ENCODE data around the gene TTC31.
A peak's percentile ranks its signal among the peaks of the same experiment; 100 is the strongest.

Gene TTC31

DNA sequence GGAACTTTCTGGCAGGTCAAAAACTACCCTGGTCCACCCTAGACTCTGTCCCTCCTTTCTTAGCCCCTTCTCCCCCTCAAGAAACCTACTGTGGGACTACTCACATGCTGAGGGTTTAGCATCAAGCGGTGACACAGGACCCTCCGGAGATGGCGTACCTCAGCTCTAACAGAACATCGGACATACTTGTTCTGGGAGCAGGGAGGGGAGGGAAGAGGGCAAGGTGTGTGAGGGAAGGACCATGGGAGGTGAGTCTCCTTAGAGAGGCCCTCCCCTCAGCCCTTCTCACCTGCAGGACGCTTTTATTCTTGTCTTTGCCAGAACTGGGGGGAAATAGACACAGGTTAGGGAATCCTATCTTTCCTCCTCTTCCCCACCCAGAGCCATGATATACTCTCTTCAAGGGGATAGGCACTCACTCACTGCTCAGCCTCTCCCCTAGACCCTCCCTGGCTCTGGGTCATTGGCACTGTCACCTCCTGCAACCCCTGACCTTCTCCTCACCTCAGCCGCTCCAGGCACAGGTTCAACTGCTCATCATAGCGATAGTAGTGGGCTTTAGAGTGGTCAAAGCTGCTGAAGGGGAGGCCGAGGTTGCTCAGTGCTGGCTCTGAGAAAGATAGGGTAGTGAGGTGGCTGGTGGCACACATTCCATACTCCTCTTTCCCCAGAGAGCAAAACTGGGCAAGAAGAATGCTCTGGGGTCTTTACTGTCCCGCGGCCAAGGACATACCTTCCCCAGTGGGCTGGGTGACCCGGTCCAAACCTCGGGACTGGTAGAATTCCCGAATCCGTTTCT lies 22.8 kb downstream of the TTC31 start:
- no peak for DNase-seq (ENCODE audit: low read depth)

- peak; percentile 96 for DNase-seq (ENCODE audit: low read depth)
Measured at GRCh38 chr2:74507145-74507925, 24.5 kb downstream of the TTC31 start, which contains the start of gene PCGF1. PCGF1 (minus strand) TSS chr2:74507695; CDS start chr2:74507668, 27 bp downstream.

DNA sequence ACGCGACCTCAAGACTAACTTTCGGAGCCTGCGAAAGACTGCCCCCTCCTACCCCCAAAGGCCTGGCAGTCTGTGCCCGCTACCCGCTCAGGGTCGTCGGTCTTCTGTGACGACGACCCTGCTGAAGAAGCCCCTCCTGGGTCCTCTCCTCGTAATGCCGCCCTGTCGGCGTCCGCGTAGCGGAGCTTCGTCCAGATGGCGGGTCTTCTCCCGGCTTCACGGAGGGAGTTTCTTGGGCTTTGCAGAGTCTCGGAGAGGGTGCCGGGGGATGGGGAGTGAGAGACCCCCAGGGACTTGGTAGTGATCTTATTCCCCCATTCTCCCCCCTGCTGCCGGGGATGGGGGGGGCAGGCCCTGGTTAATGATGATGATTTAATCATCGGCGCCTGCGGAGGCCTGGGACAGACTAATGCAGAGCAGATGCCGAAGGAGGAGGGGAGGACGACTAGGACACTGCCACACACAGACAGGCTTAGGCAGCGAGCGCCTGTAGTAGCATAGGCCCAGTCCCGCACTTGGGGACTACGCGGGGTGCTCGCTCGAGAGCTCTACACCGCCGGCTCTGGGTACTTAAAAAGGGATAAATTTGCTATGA lies 25.1 kb downstream of the TTC31 start:
- DNase-seq (ENCODE audit: low read depth): peak; percentile 65

DNA sequence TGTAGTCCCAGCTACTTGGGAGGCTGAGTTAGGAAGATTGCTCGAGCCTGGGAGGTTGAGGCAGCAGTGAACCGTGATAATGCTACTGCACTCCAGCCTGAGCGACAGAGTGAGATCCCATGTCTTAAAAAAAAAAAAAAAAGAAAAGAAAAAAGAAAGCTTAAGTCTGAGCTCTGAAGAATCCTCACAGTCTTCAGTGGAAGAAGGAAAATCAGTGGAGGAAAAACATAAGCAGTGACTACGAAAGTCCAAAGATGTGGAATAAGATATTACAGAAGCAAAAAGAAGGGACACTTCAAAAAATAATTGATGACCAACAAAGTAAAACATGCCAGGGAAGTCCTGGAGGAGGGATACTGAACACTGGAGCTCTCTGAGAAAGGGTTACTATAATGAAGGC lies 27.4 kb downstream of the TTC31 start:
- DNase-seq (ENCODE audit: low read depth): no peak

DNA sequence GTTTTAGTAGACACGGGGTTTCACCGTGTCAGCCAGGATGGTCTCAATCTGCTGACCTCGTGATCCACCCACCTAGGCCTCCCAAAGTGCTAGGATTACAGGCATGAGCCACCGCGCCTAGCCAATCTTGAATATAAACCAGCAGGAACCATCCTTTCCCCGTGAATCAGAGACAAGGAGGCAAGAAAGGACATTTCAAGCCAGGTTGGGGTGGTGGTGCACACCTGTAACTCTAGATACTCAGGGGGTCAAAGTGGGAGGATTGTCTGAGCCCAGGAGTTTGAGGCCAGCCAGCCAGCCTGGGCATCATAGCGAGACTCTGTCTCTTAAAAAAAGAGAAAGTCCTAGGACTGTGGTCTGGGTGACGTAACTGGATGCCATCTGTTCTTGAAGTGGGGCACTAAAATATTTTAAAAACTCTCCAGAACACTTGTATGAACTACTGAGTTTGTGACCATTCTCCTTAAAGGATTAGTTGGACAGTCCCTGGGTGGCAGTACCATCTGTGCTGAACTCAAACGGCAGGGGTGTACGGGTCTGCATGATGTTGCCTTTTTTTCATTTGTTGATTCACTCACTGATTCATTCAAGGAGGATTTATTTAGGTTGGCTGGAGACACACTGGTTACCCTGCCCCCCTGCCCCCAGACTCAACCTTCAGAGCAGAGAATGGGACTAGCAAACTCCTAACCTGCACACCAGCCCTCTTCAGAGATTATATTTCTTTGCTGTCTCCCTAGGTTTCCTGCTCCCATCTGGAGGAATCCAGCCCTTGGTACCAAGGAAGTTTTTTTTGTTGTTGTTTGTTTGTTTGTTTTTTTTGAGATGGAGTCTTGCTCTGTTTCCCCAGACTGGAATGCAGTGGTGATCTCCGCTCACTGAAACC lies 28.5 kb downstream of the TTC31 start:
- DNase-seq (ENCODE audit: low read depth): no peak

GRCh38 chr2:74512744-74513604 lies 30.1 kb downstream of the TTC31 start:
- DNase-seq (ENCODE audit: low read depth): no peak

GRCh38 chr2:74513605-74514367 lies 30.9 kb downstream of the TTC31 start:
- DNase-seq (ENCODE audit: low read depth): no peak

GRCh38 chr2:74514368-74515270 lies 31.7 kb downstream of the TTC31 start, which contains the start of gene TLX2:
TLX2 (plus strand) TSS chr2:74514450; CDS start chr2:74514807, 357 bp downstream.
- DNase-seq (ENCODE audit: low read depth): no peak

DNA sequence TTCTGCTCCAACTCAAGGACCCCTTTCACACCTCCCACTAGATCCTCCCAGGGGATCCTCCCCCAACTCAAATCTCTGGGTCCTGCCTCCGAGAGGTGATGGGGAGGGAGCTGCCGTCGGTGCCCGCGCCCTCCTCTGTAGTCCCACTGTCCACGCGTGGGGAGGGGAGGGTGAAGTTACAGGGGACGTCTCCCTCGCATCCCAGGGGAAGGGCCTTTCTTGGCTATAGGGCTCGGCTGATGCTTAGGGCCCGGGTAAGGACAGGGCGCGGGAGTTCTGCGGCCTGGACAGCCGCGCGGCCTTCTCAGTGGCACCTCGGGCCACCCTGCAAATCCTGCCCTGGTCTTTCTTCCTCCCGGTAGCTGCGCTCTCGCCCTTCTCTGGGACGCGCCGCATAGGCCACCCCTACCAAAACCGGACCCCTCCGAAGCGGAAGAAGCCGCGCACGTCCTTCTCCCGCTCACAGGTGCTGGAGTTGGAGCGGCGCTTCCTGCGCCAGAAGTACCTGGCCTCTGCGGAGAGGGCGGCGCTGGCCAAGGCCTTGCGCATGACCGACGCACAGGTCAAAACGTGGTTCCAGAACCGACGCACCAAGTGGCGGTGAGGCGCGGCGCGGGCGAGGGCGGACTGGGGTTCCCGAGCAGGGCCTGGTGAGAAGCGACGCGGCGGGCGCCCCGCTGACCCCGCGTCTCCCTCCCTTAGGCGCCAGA lies 32.5 kb downstream of the TTC31 start:
- no peak for DNase-seq (ENCODE audit: low read depth)

- no peak for DNase-seq (ENCODE audit: low read depth)
Measured at GRCh38 chr2:74515981-74516633, 33.2 kb downstream of the TTC31 start.

GRCh38 chr2:74516650-74517049 lies 33.8 kb downstream of the TTC31 start:
- no peak for DNase-seq (ENCODE audit: low read depth)

- no peak for DNase-seq (ENCODE audit: low read depth)
Measured at GRCh38 chr2:74522516-74522915, 39.6 kb downstream of the TTC31 start.

- no peak for DNase-seq (ENCODE audit: low read depth)
Measured at GRCh38 chr2:74524005-74524404, 41.1 kb downstream of the TTC31 start.

GRCh38 chr2:74524955-74525716 lies 42.3 kb downstream of the TTC31 start:
- DNase-seq (ENCODE audit: low read depth): no peak

DNA sequence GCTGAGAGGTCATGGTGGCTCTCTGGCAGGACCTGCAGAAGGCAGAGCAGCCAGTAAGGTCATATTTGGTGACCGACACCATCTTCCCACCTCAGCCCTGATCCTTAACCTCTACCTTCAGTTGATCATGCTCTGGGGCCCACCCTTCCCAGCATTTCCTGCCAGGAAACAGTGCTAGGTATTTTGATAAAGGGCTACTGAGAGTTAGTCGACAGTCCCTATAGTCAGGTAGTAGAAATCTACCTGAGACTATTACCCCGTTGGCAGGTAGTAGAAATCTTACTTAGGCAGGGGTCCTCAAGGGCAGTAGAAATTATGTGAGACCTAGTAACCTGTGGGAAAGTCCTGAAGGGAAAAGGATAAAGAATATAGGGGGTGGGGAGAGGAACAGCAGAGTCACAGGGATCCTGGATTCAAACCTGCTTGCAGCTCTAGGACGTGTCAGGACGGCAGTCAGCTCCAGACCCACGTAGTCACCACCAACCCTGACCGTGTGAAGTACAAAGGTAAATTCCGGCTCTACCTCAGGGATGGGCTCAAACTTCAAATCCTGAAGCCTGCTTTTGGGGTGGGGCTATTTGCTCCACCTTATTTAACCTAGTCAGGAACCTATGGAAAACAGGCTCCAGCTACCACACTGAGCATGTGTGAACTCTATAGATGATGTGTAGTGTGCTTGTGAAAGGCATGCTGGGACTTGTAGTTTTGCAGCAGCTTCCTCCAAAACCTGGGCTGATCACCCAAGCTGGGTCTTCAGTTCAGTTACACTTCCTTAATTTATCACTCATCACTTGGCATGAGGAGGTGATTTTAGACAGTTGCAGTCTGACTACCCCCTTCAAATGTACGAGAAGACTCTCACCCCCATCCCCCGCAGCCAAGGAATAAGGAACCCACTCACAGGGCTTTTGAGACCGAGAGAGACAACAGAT lies 43.1 kb downstream of the TTC31 start, which contains the start of gene DQX1:
Gene DQX1, minus strand, starts transcription at position 515 of the 932 bp plus-strand sequence. Its CDS starts 502 bp downstream, at position 13.
- no peak for DNase-seq (ENCODE audit: low read depth)

Data from fibroblast of gingiva (primary cell).